K562 (cell line): ENCODE results near the gene BTN3A1. TPM values are rescaled to one million over a fixed set of nuclear protein-coding genes. Genes with fewer than 3 reads are reported as not detected.

Experiments
- ATAC-seq: fragments of 200-7000 bp; cut with Tn5 transposase; 3 replicates; pipeline ENCODE4 v1.9.1; 2020; ENCODE audit warnings: moderate library complexity
- BruUV-seq: library from RNA; stranded (reverse); fragments of 400-500 nt; replicated peaks from 2 replicates; lab custom pipeline; 2021; lab: Mats Ljungman, UMichigan
- CTCF ChIA-PET: fragments of 300-600 bp; formaldehyde crosslinking; extraction: SDS; loops from one replicate; lab custom pipeline; 2021; ENCODE audit warnings: low intra/inter-chr PET ratio; lab: Yijun Ruan, JAX
- POLR2A ChIA-PET: fragments of 300-600, 350-650 bp; sonication (Branson Sonifier 250); formaldehyde crosslinking; extraction: SDS; loops from one replicate; lab custom pipeline; 2021; ENCODE audit warnings: antibody characterized with exemption, inconsistent platforms; lab: Yijun Ruan, JAX
- DNase-seq, 4 experiments: peaks; one replicate each; pipeline versions ENCODE4 v3.0.0 to v3.0.0-alpha.2; 2011 to 2018; ENCODE audit warnings: low spot score in 3 of 4, mixed read lengths in 3 of 4; ENCODE audit errors: extremely low read depth in 1 of 4
- FAIRE-seq: peaks from 2 replicates; lab custom pipeline; 2011; peaks lifted over from hg19 to GRCh38; lab: Jason Lieb, UNC
- H2AFZ ChIP-seq: 2 replicates; pipeline ENCODE4 v1.6.0; 2011; ENCODE audit warnings: low read depth, low read length, control low read depth, inconsistent platforms
- H3K27ac ChIP-seq: fragments of 200-600 bp; 3 replicates; pipeline ENCODE4 v1.8.0; 2011; ENCODE audit warnings: low read depth, mild to moderate bottlenecking, control low read depth, inconsistent platforms, low read length, moderate library complexity, mixed read lengths; ENCODE audit errors: extremely low read depth
- H3K27me3 ChIP-seq, 2 experiments: fragments of 300-600 bp in 1 of 2; 2 replicates in 1 of 2; 3 replicates in 1 of 2; pipeline versions ENCODE4 v1.6.0 to v1.8.0; 2011; ENCODE audit warnings: inconsistent platforms in 2 of 2, low read length in 2 of 2, mild to moderate bottlenecking in 1 of 2, mixed read lengths in 1 of 2, moderate library complexity in 1 of 2; ENCODE audit not compliant: control insufficient read depth in 2 of 2, insufficient read depth in 2 of 2
- H3K36me3 ChIP-seq: fragments of 300-600 bp; 3 replicates; pipeline ENCODE4 v1.8.0; 2011; ENCODE audit warnings: mild to moderate bottlenecking, low read length, inconsistent platforms; ENCODE audit not compliant: control insufficient read depth, insufficient read depth
- H3K4me1 ChIP-seq, 2 experiments: fragments of 200-600 bp in 1 of 2; replicated peaks in 1 of 2; 2 replicates in 1 of 2; 3 replicates in 1 of 2; pipeline versions ENCODE4 v1.5.1 to v1.8.0; 2011; ENCODE audit warnings: inconsistent platforms in 2 of 2, low read length in 2 of 2, mild to moderate bottlenecking in 1 of 2, mixed read lengths in 1 of 2, moderate library complexity in 1 of 2; ENCODE audit not compliant: control insufficient read depth in 2 of 2, insufficient read depth in 2 of 2
- H3K4me2 ChIP-seq: 2 replicates; pipeline ENCODE4 v1.6.1; 2011; ENCODE audit warnings: low read length, control low read depth, inconsistent platforms, mixed read lengths; ENCODE audit not compliant: insufficient read depth
- H3K4me3 ChIP-seq: fragments of 200-600 bp; sonication (generic), shearing (Covaris generic); 2 replicates; pipeline ENCODE4 v1.5.1; 2016; ENCODE audit warnings: control low read depth, inconsistent platforms
- H3K79me2 ChIP-seq: fragments of 200-600 bp; 3 replicates; pipeline ENCODE4 v1.8.0; 2011; ENCODE audit warnings: low read length, inconsistent platforms; ENCODE audit not compliant: control insufficient read depth, insufficient read depth
- H3K9ac ChIP-seq, 2 experiments: 2 replicates each; pipeline versions ENCODE4 v1.6.0 to v1.6.1; 2011; ENCODE audit warnings: low read depth in 2 of 2, low read length in 2 of 2, control low read depth in 1 of 2, inconsistent platforms in 1 of 2, mild to moderate bottlenecking in 1 of 2, mixed read lengths in 1 of 2; ENCODE audit not compliant: insufficient read depth in 1 of 2
- H3K9me1 ChIP-seq: one replicate; pipeline ENCODE4 v1.6.0; 2011; ENCODE audit warnings: inconsistent platforms, mild to moderate bottlenecking, low read length, moderate library complexity; ENCODE audit not compliant: control insufficient read depth, insufficient read depth
- H3K9me3 ChIP-seq: replicated peaks from 2 replicates; pipeline ENCODE4 v1.5.1; 2011; ENCODE audit warnings: low read depth, low read length, inconsistent platforms; ENCODE audit not compliant: control insufficient read depth, insufficient read depth
- H4K20me1 ChIP-seq: replicated peaks from 2 replicates; pipeline ENCODE4 v1.6.1; 2011; ENCODE audit warnings: low read length, inconsistent platforms, mixed read lengths; ENCODE audit not compliant: control insufficient read depth, insufficient read depth
- GABPA ChIP-seq: fragments of 200-800 bp; sonication (Bioruptor generic); conservative IDR thresholded peaks from 2 replicates; pipeline ENCODE4 v1.6.1; 2016; ENCODE audit warnings: low read depth, missing genetic modification characterization, missing compliant biosample characterization
- KDM4B ChIP-seq, 2 experiments: fragments of 450-650 bp in 1 of 2; sonication (generic) in 1 of 2; IDR thresholded peaks; 2 replicates each; pipeline ENCODE4 v1.6.1; 2016 to 2017; ENCODE audit warnings: borderline replicate concordance in 2 of 2, antibody characterized with exemption in 1 of 2, low read depth in 1 of 2, mild to moderate bottlenecking in 1 of 2
- whole genome bisulfite sequencing: fragments of 100-300 bp; shearing (Covaris generic); methylation state at CpG from one replicate; pipeline ENCODE4 v1.1.6; 2016; ENCODE audit warnings: low coverage, mixed read lengths; ENCODE audit not compliant: insufficient coverage; ENCODE audit errors: missing lambda C conversion rate; 5-methylcytosine and 5-hydroxymethylcytosine counted together
- in situ Hi-C: fragments of 300-500 bp; cut with MboI; formaldehyde crosslinking; loops from 4 replicates; pipeline ENCODE4 v1.15.0; 2018; ENCODE audit warnings: inconsistent platforms, mixed read lengths
- intact Hi-C: fragments of 100-400 bp; cut with micrococcal nuclease; formaldehyde crosslinking; loops from 2 replicates; pipeline ENCODE4 v1.14.2; 2022
- polyA plus RNA-seq, 8 experiments: library from polyadenylated mRNA; depleted of rRNA in 4 of 8; stranded (reverse) in 5 of 8; unstranded in 3 of 8; fragments of >200 nt; fragmentation: Nextera tagmentation in 2 of 8; fragmentation: Illumina TruSeq in 1 of 8; extraction: Ambion mirVana in 2 of 8; extraction: Trizol in 1 of 8; gene quantifications; 2 replicates each; pipeline versions ENCODE4 v1.2.1 to v1.2.3, GENCODE V29; 2011 to 2014; ENCODE audit warnings: inconsistent platforms in 1 of 8, missing spikeins in 1 of 8
- total RNA-seq, 7 experiments: library from RNA; depleted of rRNA in 6 of 7; stranded (reverse); fragments of >200 nt in 6 of 7; fragmentation: Illumina TruSeq in 2 of 7; extraction: Trizol in 2 of 7; gene quantifications; 2 replicates each; pipeline versions ENCODE4 v1.2.1 to v1.2.3, GENCODE V29; 2011 to 2021; ENCODE audit warnings: low replicate concordance in 1 of 7
- TF ChIP-seq, protein P1 (sequence below): sonication (generic); formaldehyde crosslinking; IDR thresholded peaks from 2 replicates; pipeline ENCODE4 v1.8.1; 2023; ENCODE audit warnings: mild to moderate bottlenecking, missing genetic modification reagents

Gene BTN3A1
- total and polyA plus RNA-seq, 9 of the 15 experiments (the other 6 are each of a cell fraction or from before 2014, with no cell fraction given), result 0.84 to 8.5 (median 3.9) TPM

DNA sequence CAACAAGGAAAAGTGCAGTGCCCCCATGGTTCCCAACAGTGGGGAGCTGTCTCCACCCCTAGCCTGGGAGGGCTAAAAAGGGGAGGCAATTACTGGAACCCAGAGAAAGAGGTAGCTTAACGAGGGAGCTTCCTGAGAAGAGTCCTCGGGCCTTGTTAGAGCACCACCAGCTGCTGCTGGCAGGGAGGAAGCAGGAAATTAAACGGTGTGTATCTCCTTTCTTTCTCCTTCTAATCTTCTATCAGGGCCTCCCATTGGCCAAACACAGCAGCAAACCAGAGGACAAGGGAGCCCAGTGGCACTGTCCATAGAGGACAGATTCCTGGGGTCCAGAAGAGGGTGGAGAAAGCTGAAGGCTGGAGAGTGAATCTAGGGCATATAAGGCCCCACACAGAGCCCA is 26.8 kb upstream of the BTN3A1 start:
- FAIRE-seq (no peak), ATAC-seq (peak; percentile 31), DNase-seq (no peak)
- TF ChIP-seq, protein P1, sequence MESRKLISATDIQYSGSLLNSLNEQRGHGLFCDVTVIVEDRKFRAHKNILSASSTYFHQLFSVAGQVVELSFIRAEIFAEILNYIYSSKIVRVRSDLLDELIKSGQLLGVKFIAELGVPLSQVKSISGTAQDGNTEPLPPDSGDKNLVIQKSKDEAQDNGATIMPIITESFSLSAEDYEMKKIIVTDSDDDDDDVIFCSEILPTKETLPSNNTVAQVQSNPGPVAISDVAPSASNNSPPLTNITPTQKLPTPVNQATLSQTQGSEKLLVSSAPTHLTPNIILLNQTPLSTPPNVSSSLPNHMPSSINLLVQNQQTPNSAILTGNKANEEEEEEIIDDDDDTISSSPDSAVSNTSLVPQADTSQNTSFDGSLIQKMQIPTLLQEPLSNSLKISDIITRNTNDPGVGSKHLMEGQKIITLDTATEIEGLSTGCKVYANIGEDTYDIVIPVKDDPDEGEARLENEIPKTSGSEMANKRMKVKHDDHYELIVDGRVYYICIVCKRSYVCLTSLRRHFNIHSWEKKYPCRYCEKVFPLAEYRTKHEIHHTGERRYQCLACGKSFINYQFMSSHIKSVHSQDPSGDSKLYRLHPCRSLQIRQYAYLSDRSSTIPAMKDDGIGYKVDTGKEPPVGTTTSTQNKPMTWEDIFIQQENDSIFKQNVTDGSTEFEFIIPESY (CRISPR knock-in tag), result no peak
- TF ChIP-seq KDM4B (IDR thresholded peaks at IDR 0.05; ENCODE audit: borderline replicate concordance in 2 of 2, low read depth in 1 of 2) (no peak), GABPA (tag) (0 out of 2 replicates have a peak, but pooled peaks have one; percentile 15)
- BruUV-seq, result no TSS peak
- 12% methylated on average over 3 of the region's 3 CpGs for WGBS
- Histone ChIP-seq H3K4me3 (no peak overlapping the region), H3K27me3 (no peaks in the 10 kb centered on the region), H3K9me1 (no peaks in the 10 kb centered on the region), H3K4me1 (peaks cover 10 to 24% of the 10 kb centered on the region in 2 experiments; a peak in 4 of 5 replicates), H3K79me2 (no peaks in the 10 kb centered on the region), H3K9ac (no peak overlapping the region; a peak in 1 of 4 replicates), H3K36me3 (no peaks in the 10 kb centered on the region), H3K9me3 (no peaks in the 10 kb centered on the region), H4K20me1 (no peaks in the 10 kb centered on the region; the same call in 1 of the 2 replicates), H3K27ac (no peak overlapping the region), H3K4me2 (no peak overlapping the region), H2AFZ (peak overlapping the region; percentile 26)
- intact Hi-C loops (no loop called here), in situ Hi-C loops (no loop called here)
- ChIA-PET CTCF (no interaction called here), POLR2A (interaction anchor here (0.6 to 2.0 kb wide), 7 partner anchors 8 to 251 kb away, joined by 3 to 8 read pairs (median 3); partner anchors contain the start of gene BTN2A2)
